PC-3 (cell line): ENCODE data around the gene C22orf39. TPM values are rescaled to one million over a fixed set of nuclear protein-coding genes. Genes with fewer than 3 reads are reported as not detected.
"Not testable (repeated sequence)": the region's sequence is repeated elsewhere in the genome, so short reads cannot be mapped to it uniquely, and the experiment has no call there.

Experiments used
- ATAC-seq: fragments of 200-7000 bp; cut with Tn5 transposase; 2 replicates; pipeline ENCODE4 v1.9.1; 2020; ENCODE audit warnings: mild to moderate bottlenecking, moderate library complexity
- BruUV-seq: library from RNA; stranded (reverse); fragments of 400-500 nt; replicated peaks from 2 replicates; lab custom pipeline; 2021; lab: Mats Ljungman, UMichigan
- CTCF ChIA-PET: fragments of 300-600 bp; sonication (Branson Sonifier 250); formaldehyde crosslinking; loops from one replicate; lab custom pipeline; 2022; ENCODE audit warnings: antibody characterized with exemption; lab: Charles Lee
- POLR2A ChIA-PET: fragments of 300-600 bp; sonication (Branson Sonifier 250); formaldehyde crosslinking; loops from one replicate; lab custom pipeline; 2022; ENCODE audit warnings: antibody characterized with exemption; ENCODE audit not compliant: unreplicated experiment; lab: Charles Lee
- DNase-seq: peaks from one replicate; pipeline ENCODE4 v3.0.0-alpha.2; 2015
- H2AFZ ChIP-seq: fragments of 300-600 bp; sonication (generic); 2 replicates; pipeline ENCODE4 v1.6.0; 2016; ENCODE audit warnings: antibody characterized with exemption, low read length
- H3F3A ChIP-seq: fragments of 300-600 bp; sonication (generic); one replicate; pipeline ENCODE4 v1.6.0; 2017; ENCODE audit warnings: antibody characterized with exemption, low read length, control low read depth, mild to moderate bottlenecking; ENCODE audit not compliant: unreplicated experiment
- H3K27ac ChIP-seq: fragments of 300-600 bp; sonication (generic); 2 replicates; pipeline ENCODE4 v1.5.1; 2016; ENCODE audit warnings: mild to moderate bottlenecking, low read length
- H3K27me3 ChIP-seq: fragments of 300-600 bp; sonication (generic); 2 replicates; pipeline ENCODE4 v1.6.1; 2016; ENCODE audit warnings: low read length, mixed read lengths
- H3K36me3 ChIP-seq: fragments of 300-600 bp; sonication (generic); 2 replicates; pipeline ENCODE4 v1.6.1; 2016; ENCODE audit warnings: low read depth, mixed run types, low read length, mixed read lengths
- H3K4me1 ChIP-seq: fragments of 300-600 bp; sonication (generic); 2 replicates; pipeline ENCODE4 v1.5.1; 2016; ENCODE audit warnings: low read length; ENCODE audit not compliant: insufficient read depth
- H3K4me2 ChIP-seq: fragments of 300-600 bp; sonication (generic); 2 replicates; pipeline ENCODE4 v1.6.0; 2016; ENCODE audit warnings: low read length
- H3K4me3 ChIP-seq: fragments of 300-600 bp; sonication (generic); 2 replicates; pipeline ENCODE4 v1.5.1; 2016; ENCODE audit warnings: mild to moderate bottlenecking, low read length, mixed read lengths
- H3K79me2 ChIP-seq: fragments of 300-600 bp; sonication (generic); 2 replicates; pipeline ENCODE4 v1.6.1; 2017; ENCODE audit warnings: low read length, mixed read lengths
- H3K9ac ChIP-seq: fragments of 300-600 bp; sonication (generic); 2 replicates; pipeline ENCODE4 v1.6.0; 2016; ENCODE audit warnings: mild to moderate bottlenecking, low read length
- H3K9me2 ChIP-seq: fragments of 300-600 bp; sonication (generic); replicated peaks from 2 replicates; pipeline ENCODE4 v1.6.1; 2016; ENCODE audit warnings: mixed run types, low read length, mixed read lengths
- H3K9me3 ChIP-seq: fragments of 300-600 bp; sonication (generic); 2 replicates; pipeline ENCODE4 v1.6.1; 2016; ENCODE audit warnings: low read length, mixed read lengths
- H4K20me1 ChIP-seq: fragments of 300-600 bp; sonication (generic); 2 replicates; pipeline ENCODE4 v1.6.1; 2016; ENCODE audit warnings: low read length, mixed read lengths
- CTCF ChIP-seq: fragments of 300-600 bp; sonication (generic); conservative IDR thresholded peaks from 2 replicates; pipeline ENCODE4 v1.5.1; 2017; ENCODE audit warnings: antibody characterized with exemption, low read depth, mild to moderate bottlenecking, low read length
- EZH2 ChIP-seq: fragments of 300-600 bp; sonication (generic); IDR thresholded peaks from one replicate; pipeline ENCODE4 v1.6.1; 2017; ENCODE audit warnings: antibody characterized with exemption, mild to moderate bottlenecking, low read length; ENCODE audit not compliant: unreplicated experiment
- EZH2phosphoT487 ChIP-seq: fragments of 300-600 bp; sonication (generic); IDR thresholded peaks from 2 replicates; pipeline ENCODE4 v1.6.1; 2018; ENCODE audit warnings: mild to moderate bottlenecking, antibody characterized with exemption, low read length, borderline replicate concordance
- intact Hi-C: fragments of 100-400 bp; cut with micrococcal nuclease; formaldehyde crosslinking; loops from 2 replicates; pipeline ENCODE4 v1.9.0; 2023
- total RNA-seq: library from RNA; depleted of rRNA; stranded (reverse); fragments of >200 nt; gene quantifications from 2 replicates; pipeline ENCODE4 v1.2.3, GENCODE V29; 2014

C22orf39 gene
- total RNA-seq, 1 experiment from 2014 or later: 25.0 TPM

GRCh38 chr22:19442166-19442565 is 5.3 kb downstream of the C22orf39 start:
- peaks cover 56% of the 10 kb centered on the region for H3K79me2 ChIP-seq
- BruUV-seq: no TSS peak
- H3F3A ChIP-seq: no peaks in the 10 kb centered on the region
- CTCF ChIA-PET: no interaction called here
- no peak overlapping the region for H3K27ac ChIP-seq
- H3K9me2 ChIP-seq: no peaks in the 10 kb centered on the region
- H3K36me3 ChIP-seq: no peaks in the 10 kb centered on the region; the same call in 1 of the 2 replicates
- ATAC-seq (no peak), DNase-seq (no peak)
- POLR2A ChIA-PET: no interaction called here
- no peak for TF ChIP-seq EZH2phosphoT487
- no peak for TF ChIP-seq CTCF
- TF ChIP-seq EZH2: no peak
- H2AFZ ChIP-seq: no peak overlapping the region
- intact Hi-C loops: no loop called here
- H3K4me3 ChIP-seq: no peak overlapping the region
- H3K4me2 ChIP-seq: no peak overlapping the region
- peaks cover 6% of the 10 kb centered on the region for H3K4me1 ChIP-seq
- no peaks in the 10 kb centered on the region for H4K20me1 ChIP-seq
- H3K9ac ChIP-seq: no peak overlapping the region
- H3K27me3 ChIP-seq: no peaks in the 10 kb centered on the region
- H3K9me3 ChIP-seq: no peaks in the 10 kb centered on the region

- TF ChIP-seq EZH2: no peak
- TF ChIP-seq CTCF: no peak
- no peak for TF ChIP-seq EZH2phosphoT487
- Histone ChIP-seq H3K4me2 (no peak overlapping the region), H3K4me3 (no peak overlapping the region), H3K27me3 (no peaks in the 10 kb centered on the region), H3K79me2 (peaks cover 41% of the 10 kb centered on the region), H3K9ac (no peak overlapping the region), H3K4me1 (no peaks in the 10 kb centered on the region), H3K36me3 (no peaks in the 10 kb centered on the region; the same call in 1 of the 2 replicates), H3F3A (no peaks in the 10 kb centered on the region), H3K9me3 (no peaks in the 10 kb centered on the region), H3K27ac (no peak overlapping the region), H2AFZ (no peak overlapping the region), H3K9me2 (no peaks in the 10 kb centered on the region), H4K20me1 (no peaks in the 10 kb centered on the region)
- ChIA-PET POLR2A (no interaction called here), CTCF (no interaction called here)
- ATAC-seq (no peak), DNase-seq (no peak)
- BruUV-seq: no TSS peak
- intact Hi-C loops: no loop called here
Observed at GRCh38 chr22:19440411-19441195, 6.9 kb downstream of the C22orf39 start.

- no peaks in the 10 kb centered on the region for H3K27me3 ChIP-seq
- no peak overlapping the region for H3K4me3 ChIP-seq
- no peak overlapping the region for H2AFZ ChIP-seq
- H3K9me2 ChIP-seq: no peaks in the 10 kb centered on the region
- H3F3A ChIP-seq: no peaks in the 10 kb centered on the region
- no peak overlapping the region for H3K27ac ChIP-seq
- ChIA-PET CTCF (no interaction called here), POLR2A (no interaction called here)
- peaks cover 25% of the 10 kb centered on the region for H3K79me2 ChIP-seq
- no peak for DNase-seq
- H3K9me3 ChIP-seq: no peaks in the 10 kb centered on the region
- 0 out of 2 replicates have a peak, but pooled peaks cover 2% of the 10 kb centered on the region for H3K4me1 ChIP-seq
- intact Hi-C loops: no loop called here
- no peak overlapping the region for H3K4me2 ChIP-seq
- no peak overlapping the region for H3K9ac ChIP-seq
- BruUV-seq: no TSS peak
- H3K36me3 ChIP-seq: peaks cover 5% of the 10 kb centered on the region; the same call in 1 of the 2 replicates
- H4K20me1 ChIP-seq: no peaks in the 10 kb centered on the region
- ATAC-seq: no peak
- no peak for TF ChIP-seq EZH2
- TF ChIP-seq CTCF: no peak
- TF ChIP-seq EZH2phosphoT487: no peak
Observed at GRCh38 chr22:19438298-19438697, 9.2 kb downstream of the C22orf39 start.

- ATAC-seq, H3F3A ChIP-seq, BruUV-seq, H4K20me1 ChIP-seq, H3K27ac ChIP-seq, H3K36me3 ChIP-seq, POLR2A ChIA-PET, H3K9ac ChIP-seq, H3K9me2 ChIP-seq, DNase-seq, H3K4me1 ChIP-seq, intact Hi-C loops, H3K4me3 ChIP-seq, H2AFZ ChIP-seq, H3K9me3 ChIP-seq, CTCF ChIA-PET, H3K4me2 ChIP-seq, H3K27me3 ChIP-seq: not testable (repeated sequence)
- H3K79me2 ChIP-seq: peaks cover 21% of the 10 kb centered on the region
Observed at GRCh38 chr22:19436444-19437161, 10.9 kb downstream of the C22orf39 start.
